CD8-positive, alpha-beta memory T cell (primary cell): Measurements from ENCODE around the gene PDCD4. TPM values are rescaled to one million over a fixed set of nuclear protein-coding genes. Genes with fewer than 3 reads are reported as not detected.

Source experiments
- CTCF ChIA-PET: fragments of 350-600 bp; sonication (Branson Sonifier 250); formaldehyde crosslinking; loops from one replicate; lab custom pipeline; 2021; ENCODE audit warnings: antibody characterized with exemption; lab: Charles Lee
- POLR2A ChIA-PET: fragments of 350-600 bp; sonication (Branson Sonifier 250); formaldehyde crosslinking; loops from one replicate; lab custom pipeline; 2021; ENCODE audit warnings: antibody characterized with exemption; lab: Charles Lee
- DNase-seq, 5 donors: peaks; one replicate each; pipeline versions ENCODE4 v3.0.0 to v3.0.0-alpha.2; 2020 to 2022; ENCODE audit warnings: mixed read lengths in 1 of 5
- H3K27ac ChIP-seq: one replicate; pipeline ENCODE4 v1.7.0; 2013; ENCODE audit warnings: low read depth, mild to moderate bottlenecking, low read length, moderate library complexity
- H3K27me3 ChIP-seq: 2 replicates; pipeline ENCODE4 v1.7.0; 2013; ENCODE audit warnings: low read length, mild to moderate bottlenecking; ENCODE audit not compliant: insufficient read depth, poor library complexity, severe bottlenecking
- H3K36me3 ChIP-seq: 2 replicates; pipeline ENCODE4 v1.7.0; 2013; ENCODE audit warnings: mild to moderate bottlenecking, low read length, moderate library complexity; ENCODE audit not compliant: insufficient read depth
- H3K4me1 ChIP-seq: 2 replicates; pipeline ENCODE4 v1.7.0; 2013; ENCODE audit warnings: mild to moderate bottlenecking, low read length, moderate library complexity; ENCODE audit not compliant: insufficient read depth
- H3K4me3 ChIP-seq: 2 replicates; pipeline ENCODE4 v1.7.0; 2013; ENCODE audit warnings: mild to moderate bottlenecking, low read length
- H3K9me3 ChIP-seq: 2 replicates; pipeline ENCODE4 v1.7.0; 2013; ENCODE audit warnings: mild to moderate bottlenecking, low read length
- H3K27ac Mint-ChIP-seq, 8 donors: one replicate each; pipeline ENCODE4 v1.8.0; 2020 to 2021; ENCODE audit warnings: mixed read lengths in 8 of 8, mild to moderate bottlenecking in 6 of 8, inconsistent platforms in 3 of 8, moderate library complexity in 3 of 8
- H3K27me3 Mint-ChIP-seq, 2 donors: one replicate each; pipeline ENCODE4 v1.8.0; 2020 to 2021; ENCODE audit warnings: mixed read lengths in 2 of 2, mild to moderate bottlenecking in 1 of 2, moderate library complexity in 1 of 2
- H3K36me3 Mint-ChIP-seq, 3 donors: one replicate each; pipeline ENCODE4 v1.8.0; 2020 to 2021; ENCODE audit warnings: mixed read lengths in 3 of 3, inconsistent platforms in 1 of 3, mild to moderate bottlenecking in 1 of 3
- H3K4me1 Mint-ChIP-seq, 3 donors: one replicate each; pipeline ENCODE4 v1.8.0; 2020 to 2021; ENCODE audit warnings: mixed read lengths in 3 of 3, inconsistent platforms in 1 of 3, mild to moderate bottlenecking in 1 of 3
- H3K4me3 Mint-ChIP-seq, 7 donors: one replicate each; pipeline ENCODE4 v1.8.0; 2020 to 2021; ENCODE audit warnings: mixed read lengths in 7 of 7, mild to moderate bottlenecking in 6 of 7, moderate library complexity in 4 of 7, inconsistent platforms in 2 of 7
- H3K9me3 Mint-ChIP-seq, 5 donors: one replicate each; pipeline ENCODE4 v1.8.0; 2020 to 2022; ENCODE audit warnings: mixed read lengths in 5 of 5, mild to moderate bottlenecking in 3 of 5, moderate library complexity in 2 of 5, inconsistent platforms in 1 of 5
- polyA plus RNA-seq: library from polyadenylated mRNA; unstranded; fragments of 300-500 nt; fragmentation: Illumina TruSeq; gene quantifications from one replicate; pipeline ENCODE4 v1.2.3, GENCODE V29; 2021
- total RNA-seq, 2 experiments: library from RNA; stranded (reverse); gene quantifications; one replicate each; pipeline ENCODE4 v1.2.3, GENCODE V29; 2021

Gene PDCD4
- total and polyA plus RNA-seq, 3 experiments from 2014 or later, result 88.4 to 540 (median 96.1) TPM

DNA sequence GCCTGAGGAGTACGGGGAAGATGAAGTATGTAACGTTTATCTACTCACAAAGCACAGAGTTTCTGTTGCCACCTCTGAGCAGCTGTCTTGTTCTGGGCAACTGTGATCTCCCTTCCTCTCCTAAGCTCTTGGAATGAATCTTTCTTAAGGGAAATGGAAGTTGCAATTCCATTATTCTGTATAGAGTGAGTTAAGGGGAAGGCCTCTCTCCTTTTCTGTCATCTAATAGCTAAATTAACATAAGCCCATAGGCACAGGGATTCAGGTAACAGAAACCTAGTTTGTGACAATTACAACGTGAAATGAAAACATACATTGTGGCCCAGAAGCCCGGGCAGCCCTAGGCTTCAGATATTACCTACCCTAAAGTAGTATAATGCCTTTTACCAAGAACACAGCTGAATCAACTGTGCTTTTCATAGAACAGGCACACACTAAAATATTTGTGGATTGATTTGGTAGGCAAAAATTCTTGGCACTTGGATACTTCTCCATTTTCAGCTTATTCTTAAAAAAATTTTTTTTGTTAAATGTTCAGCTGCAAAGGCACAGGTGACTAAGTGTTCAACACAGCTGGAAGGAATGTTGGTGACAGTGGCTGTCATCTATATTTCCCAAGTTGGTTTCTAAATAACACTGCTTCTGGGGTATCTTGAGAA, 3.8 kb upstream of the PDCD4 start:
- Mint-ChIP-seq H3K27me3 (peaks cover 0 to 1% of the 10 kb centered on the region in 2 donors), H3K36me3 (peaks cover 2 to 15% (median 4%) of the 10 kb centered on the region in 3 donors), H3K9me3 (no peaks in the 10 kb centered on the region), H3K4me3 (peak overlapping the region; percentile 80 to 100 (median 94)), H3K4me1 (peaks cover 84 to 87% (median 87%) of the 10 kb centered on the region in 3 donors), H3K27ac (peak overlapping the region; percentile 97 to 100 (median 98))
- Histone ChIP-seq H3K4me3 (peak overlapping the region; percentile 2), H3K9me3 (no peaks in the 10 kb centered on the region), H3K36me3 (no peaks in the 10 kb centered on the region), H3K27ac (peak overlapping the region; percentile 13), H3K27me3 (no peaks in the 10 kb centered on the region), H3K4me1 (peaks cover 84% of the 10 kb centered on the region)
- CTCF ChIA-PET, result interaction anchor here (0.9 to 1.9 kb wide), 6 partner anchors 11 to 64 kb away, joined by 3 to 8 read pairs (median 4); no protein-coding TSS in a partner anchor
- DNase-seq, result no peak
- POLR2A ChIA-PET, result interaction anchor here (0.7 to 1.6 kb wide), 4 partner anchors 16 to 66 kb away, joined by 3 to 5 read pairs (median 4); partner anchors contain the start of genes BBIP1 and SHOC2

DNA sequence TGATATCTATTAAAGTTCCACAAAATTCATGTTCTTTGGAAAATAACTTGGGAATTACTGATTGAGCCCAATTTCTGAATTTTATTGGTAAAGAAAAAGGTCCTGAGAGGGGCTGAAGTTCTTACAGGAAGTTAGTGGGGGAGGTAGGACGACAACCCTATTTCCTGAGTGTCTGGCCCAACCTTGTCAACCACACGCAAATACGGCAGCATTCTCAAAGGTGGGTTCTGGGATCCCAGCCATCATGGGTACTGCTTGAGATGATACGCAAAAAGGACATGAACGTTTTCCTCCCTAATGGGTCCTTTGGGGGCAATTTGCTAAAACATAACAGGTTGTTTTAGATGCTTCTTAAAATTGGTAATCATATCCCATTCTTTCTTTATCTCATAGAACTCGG, 2.7 kb upstream of the PDCD4 start:
- no peaks in the 10 kb centered on the region for H3K36me3 ChIP-seq
- CTCF ChIA-PET, result interaction anchor here (1.2 kb wide), 2 partner anchors 8 to 23 kb away, joined by 3 to 4 read pairs; no protein-coding TSS in a partner anchor
- Mint-ChIP-seq H3K27ac (peak overlapping the region; percentile 97 to 100 (median 98)), H3K36me3 (peaks cover 4 to 23% (median 4%) of the 10 kb centered on the region in 3 donors), H3K27me3 (peaks cover 0 to 1% of the 10 kb centered on the region in 2 donors), H3K4me3 (peak overlapping the region; percentile 80 to 100 (median 94)), H3K4me1 (peaks cover 75 to 79% (median 77%) of the 10 kb centered on the region in 3 donors), H3K9me3 (no peaks in the 10 kb centered on the region)
- POLR2A ChIA-PET, result interaction anchor here (1.5 kb wide), 1 partner anchor 50 kb away, joined by 3 read pairs; the partner anchor contains the start of genes BBIP1 and SHOC2
- peaks cover 75% of the 10 kb centered on the region for H3K4me1 ChIP-seq
- no peaks in the 10 kb centered on the region for H3K27me3 ChIP-seq
- no peaks in the 10 kb centered on the region for H3K9me3 ChIP-seq
- peak; percentile 47 to 85 (median 79) for DNase-seq
- H3K4me3 ChIP-seq, result peak overlapping the region; percentile 68
- H3K27ac ChIP-seq, result peak overlapping the region; percentile 13

DNA sequence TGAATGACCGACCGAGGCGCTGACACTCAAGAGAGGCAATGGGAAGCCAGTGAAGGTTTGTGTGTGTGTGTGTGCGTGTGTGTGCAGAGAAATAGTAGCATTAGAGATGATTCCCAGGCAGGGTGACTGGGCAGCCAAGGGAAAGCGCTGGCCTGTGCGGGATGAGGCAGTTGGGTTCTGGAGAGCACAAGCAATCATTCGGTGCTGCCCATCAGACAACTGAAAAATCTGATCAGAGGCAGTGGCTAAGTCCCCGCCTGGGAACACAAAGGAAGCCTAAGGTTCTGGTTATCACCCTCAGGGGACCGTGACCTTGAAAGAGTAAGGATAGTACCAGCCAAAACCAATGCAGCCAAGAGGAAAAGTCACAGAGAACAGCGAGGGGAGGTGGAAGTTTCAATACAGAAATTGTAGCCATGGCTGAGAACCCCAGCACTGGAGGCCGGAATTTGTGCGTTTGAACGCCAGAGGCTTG, 868 bp upstream of the PDCD4 start:
- H3K27ac Mint-ChIP-seq, result peak overlapping the region; percentile 97 to 100 (median 98)
- peaks cover 69 to 77% (median 70%) of the 10 kb centered on the region in 3 donors for H3K4me1 Mint-ChIP-seq
- H3K27me3 ChIP-seq, result no peaks in the 10 kb centered on the region

GRCh38 chr10:110872145-110872983, 636 bp downstream of the PDCD4 start:
- POLR2A ChIA-PET, result interaction anchor here (0.6 to 2.8 kb wide), 17 partner anchors 8 to 662 kb away, joined by 3 to 54 read pairs (median 4); partner anchors contain the start of genes BBIP1 and SHOC2
- no peaks in the 10 kb centered on the region for H3K27me3 ChIP-seq
- H3K27me3 Mint-ChIP-seq, result peaks cover 0 to 1% of the 10 kb centered on the region in 2 donors
- H3K9me3 Mint-ChIP-seq, result no peaks in the 10 kb centered on the region
- peak; percentile 77 to 94 (median 89) for DNase-seq
- no peaks in the 10 kb centered on the region for H3K9me3 ChIP-seq
- peaks cover 64 to 75% (median 67%) of the 10 kb centered on the region in 3 donors for H3K4me1 Mint-ChIP-seq
- peak overlapping the region; percentile 77 for H3K27ac ChIP-seq
- peak overlapping the region; percentile 90 to 100 (median 95) for H3K4me3 Mint-ChIP-seq
- peaks cover 4 to 44% (median 6%) of the 10 kb centered on the region in 3 donors for H3K36me3 Mint-ChIP-seq
- H3K27ac Mint-ChIP-seq, result peak overlapping the region; percentile 97 to 98 (median 98)
- no peaks in the 10 kb centered on the region for H3K36me3 ChIP-seq
- peaks cover 72% of the 10 kb centered on the region for H3K4me1 ChIP-seq
- CTCF ChIA-PET, result interaction anchor here (0.6 to 2.3 kb wide), 17 partner anchors 11 to 98 kb away, joined by 3 to 20 read pairs (median 4); partner anchors contain the start of gene BBIP1
- H3K4me3 ChIP-seq, result peak overlapping the region; percentile 68

More for the DNA sequence above, 868 bp upstream of the PDCD4 start:
- Histone ChIP-seq H3K36me3 (no peaks in the 10 kb centered on the region), H3K9me3 (no peaks in the 10 kb centered on the region), H3K4me1 (peaks cover 74% of the 10 kb centered on the region), H3K4me3 (peak overlapping the region; percentile 68), H3K27ac (peak overlapping the region; percentile 77)
- H3K4me3 Mint-ChIP-seq, result peak overlapping the region; percentile 83 to 100 (median 94)
- DNase-seq, result no peak
- H3K36me3 Mint-ChIP-seq, result peaks cover 3 to 33% (median 4%) of the 10 kb centered on the region in 3 donors
- ChIA-PET POLR2A (interaction anchor here (0.8 to 2.8 kb wide), 10 partner anchors 8 to 68 kb away, joined by 3 to 54 read pairs (median 4); partner anchors contain the start of genes BBIP1 and SHOC2), CTCF (interaction anchor here (0.8 to 1.1 kb wide), 6 partner anchors 9 to 68 kb away, joined by 3 to 10 read pairs (median 4); no protein-coding TSS in a partner anchor)
- no peaks in the 10 kb centered on the region for H3K9me3 Mint-ChIP-seq
- H3K27me3 Mint-ChIP-seq, result peaks cover 0 to 1% of the 10 kb centered on the region in 2 donors

DNA sequence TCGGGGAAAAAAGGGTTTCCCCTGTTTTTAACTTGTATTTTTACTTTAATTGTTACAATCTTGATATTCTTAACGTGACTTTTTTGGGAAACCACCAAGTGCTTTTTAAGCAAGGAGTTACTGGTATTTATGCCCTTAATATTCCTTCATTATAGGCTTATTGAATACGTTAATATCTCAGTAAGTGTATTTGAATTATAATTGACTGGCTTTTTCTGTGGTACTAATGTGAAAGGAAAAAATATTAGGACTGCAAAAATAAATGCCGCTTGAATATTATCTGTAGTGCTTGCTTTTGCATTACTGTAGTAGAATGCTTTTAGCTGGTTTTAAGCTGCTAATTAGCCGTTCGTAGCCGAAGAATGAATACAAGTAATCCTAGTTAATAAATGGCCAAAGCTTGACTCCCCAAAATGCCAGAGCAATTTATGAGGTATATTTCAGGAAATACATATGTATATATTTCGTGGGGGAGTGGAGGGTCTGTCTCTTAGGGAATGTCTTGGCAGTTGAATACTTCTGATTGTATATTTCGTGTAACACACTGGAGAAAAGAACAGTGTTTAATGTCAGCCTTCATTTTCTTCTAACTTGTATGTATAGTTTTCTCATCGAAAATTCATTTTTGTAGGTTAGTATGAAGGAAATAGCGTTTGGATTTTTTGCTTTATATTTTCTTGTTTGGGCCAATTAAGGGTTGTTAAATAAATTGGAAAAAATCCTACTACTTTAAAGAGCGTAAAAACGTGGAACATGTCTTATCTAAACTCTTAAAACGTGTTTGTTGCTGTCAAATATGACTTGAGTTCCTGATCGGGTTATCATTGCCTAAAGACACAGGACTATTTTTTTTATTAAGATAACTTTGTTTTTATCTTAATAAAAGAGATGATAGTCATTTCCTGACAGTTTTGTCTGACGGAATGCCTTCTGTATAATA, 1.5 kb downstream of the PDCD4 start:
- H3K4me3 ChIP-seq, result peak overlapping the region; percentile 68
- peak overlapping the region; percentile 77 for H3K27ac ChIP-seq
- no peak for DNase-seq

GRCh38 chr10:110873951-110874350, 2.2 kb downstream of the PDCD4 start:
- ChIA-PET POLR2A (interaction anchor here (1.3 kb wide), 1 partner anchor 71 kb away, joined by 6 read pairs; no protein-coding TSS in a partner anchor), CTCF (interaction anchor here (1.4 to 2.3 kb wide), 5 partner anchors 13 to 71 kb away, joined by 5 to 20 read pairs (median 7); no protein-coding TSS in a partner anchor)
- Mint-ChIP-seq H3K4me3 (peak overlapping the region; percentile 83 to 100 (median 93)), H3K36me3 (peaks cover 4 to 60% (median 6%) of the 10 kb centered on the region in 3 donors), H3K27me3 (peaks cover 0 to 1% of the 10 kb centered on the region in 2 donors), H3K4me1 (peaks cover 64 to 75% (median 67%) of the 10 kb centered on the region in 3 donors), H3K27ac (peak overlapping the region in 7 of 8 donors; percentile 92 to 98 (median 97)), H3K9me3 (no peaks in the 10 kb centered on the region)
- peaks cover 12% of the 10 kb centered on the region for H3K36me3 ChIP-seq
- no peak for DNase-seq
- no peaks in the 10 kb centered on the region for H3K27me3 ChIP-seq
- H3K4me1 ChIP-seq, result peaks cover 67% of the 10 kb centered on the region
- peak overlapping the region; percentile 68 for H3K4me3 ChIP-seq
- peak overlapping the region; percentile 77 for H3K27ac ChIP-seq
- no peaks in the 10 kb centered on the region for H3K9me3 ChIP-seq

More for the DNA sequence above, 1.5 kb downstream of the PDCD4 start:
- Mint-ChIP-seq H3K36me3 (peaks cover 4 to 53% (median 6%) of the 10 kb centered on the region in 3 donors), H3K27me3 (peaks cover 0 to 1% of the 10 kb centered on the region in 2 donors), H3K4me3 (peak overlapping the region; percentile 90 to 100 (median 95)), H3K4me1 (peaks cover 64 to 75% (median 67%) of the 10 kb centered on the region in 3 donors), H3K9me3 (no peaks in the 10 kb centered on the region), H3K27ac (peak overlapping the region; percentile 86 to 98 (median 98))
- H3K9me3 ChIP-seq, result no peaks in the 10 kb centered on the region
- ChIA-PET CTCF (interaction anchor here (0.6 to 2.3 kb wide), 15 partner anchors 12 to 99 kb away, joined by 3 to 20 read pairs (median 4); partner anchors contain the start of gene BBIP1), POLR2A (interaction anchor here (0.6 to 2.8 kb wide), 11 partner anchors 9 to 662 kb away, joined by 3 to 54 read pairs (median 4); partner anchors contain the start of genes BBIP1 and SHOC2)
- H3K4me1 ChIP-seq, result peaks cover 68% of the 10 kb centered on the region
- H3K36me3 ChIP-seq, result peaks cover 7% of the 10 kb centered on the region
- H3K27me3 ChIP-seq, result no peaks in the 10 kb centered on the region
